Measurements from ENCODE around the gene MGME1.

MGME1 gene

DNA sequence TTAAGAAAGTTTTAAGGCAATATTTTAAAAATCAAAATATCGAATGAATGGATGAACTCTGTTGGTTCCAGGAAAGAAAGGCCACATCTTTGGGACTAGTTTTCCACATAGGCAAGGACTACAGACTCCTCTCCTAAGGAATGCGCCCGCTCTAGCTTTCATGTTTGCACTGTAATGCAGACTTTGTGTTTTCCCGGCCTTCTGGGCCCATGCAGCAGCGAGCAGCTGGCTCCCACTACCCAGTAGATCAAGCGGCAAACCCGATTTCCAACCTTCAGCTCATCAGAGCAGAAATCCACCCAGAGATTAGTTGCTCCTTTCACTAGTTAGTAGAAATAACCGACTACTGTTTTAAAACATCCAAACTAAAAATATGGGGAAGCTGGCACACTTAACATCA lies 61.2 kb downstream of the MGME1 start:
- DNase-seq = no peak

DNA sequence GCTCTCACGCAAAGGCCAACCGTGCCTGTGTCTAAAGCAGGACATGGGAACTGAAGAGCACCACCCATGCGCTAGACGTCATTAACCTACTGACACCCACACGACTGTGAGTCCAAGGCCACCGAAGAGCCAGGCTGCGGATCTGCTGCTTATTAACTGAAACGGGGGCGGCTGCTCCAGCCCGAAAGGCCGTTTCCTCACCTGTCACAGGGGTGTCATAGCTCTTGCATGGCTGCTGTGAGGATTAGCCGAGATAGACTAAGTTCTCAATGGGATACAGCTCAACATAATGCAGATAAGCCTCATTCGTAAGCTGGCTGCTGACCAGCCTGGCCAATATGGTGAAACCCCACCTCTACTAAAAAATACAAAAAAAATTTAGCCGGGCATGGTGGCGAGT lies 62.2 kb downstream of the MGME1 start:
- DNase-seq = no peak

DNA sequence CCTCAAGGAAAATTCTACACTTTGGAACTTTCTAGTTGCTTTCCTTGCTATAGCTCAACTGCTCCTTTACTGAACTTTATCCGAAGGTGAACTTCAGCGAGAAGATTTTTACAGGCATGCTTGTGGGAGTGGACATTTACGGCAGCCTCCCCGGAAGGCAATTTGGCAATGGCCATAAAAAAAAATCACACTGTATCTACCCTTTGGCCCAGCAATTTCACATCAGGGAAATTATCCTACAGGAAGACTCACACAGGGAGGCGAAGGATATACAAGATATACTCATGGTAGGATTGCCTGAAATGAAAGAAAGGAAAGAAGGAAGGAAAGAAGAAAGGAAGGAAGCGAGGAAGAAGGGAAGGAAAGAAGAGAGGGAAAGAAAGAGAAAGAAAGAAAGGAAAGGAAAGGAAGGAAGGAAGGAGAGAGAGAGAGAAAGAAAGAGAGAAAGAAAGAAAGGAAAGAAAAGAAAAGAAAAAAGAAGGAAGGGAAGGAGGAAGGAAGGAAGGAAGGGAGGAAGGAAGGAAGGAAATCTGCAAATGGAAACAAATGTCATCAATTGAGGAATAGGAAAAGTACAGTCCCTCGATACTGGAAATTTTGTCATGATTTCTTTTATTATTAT lies 63.2 kb downstream of the MGME1 start:
- DNase-seq = no peak

DNA sequence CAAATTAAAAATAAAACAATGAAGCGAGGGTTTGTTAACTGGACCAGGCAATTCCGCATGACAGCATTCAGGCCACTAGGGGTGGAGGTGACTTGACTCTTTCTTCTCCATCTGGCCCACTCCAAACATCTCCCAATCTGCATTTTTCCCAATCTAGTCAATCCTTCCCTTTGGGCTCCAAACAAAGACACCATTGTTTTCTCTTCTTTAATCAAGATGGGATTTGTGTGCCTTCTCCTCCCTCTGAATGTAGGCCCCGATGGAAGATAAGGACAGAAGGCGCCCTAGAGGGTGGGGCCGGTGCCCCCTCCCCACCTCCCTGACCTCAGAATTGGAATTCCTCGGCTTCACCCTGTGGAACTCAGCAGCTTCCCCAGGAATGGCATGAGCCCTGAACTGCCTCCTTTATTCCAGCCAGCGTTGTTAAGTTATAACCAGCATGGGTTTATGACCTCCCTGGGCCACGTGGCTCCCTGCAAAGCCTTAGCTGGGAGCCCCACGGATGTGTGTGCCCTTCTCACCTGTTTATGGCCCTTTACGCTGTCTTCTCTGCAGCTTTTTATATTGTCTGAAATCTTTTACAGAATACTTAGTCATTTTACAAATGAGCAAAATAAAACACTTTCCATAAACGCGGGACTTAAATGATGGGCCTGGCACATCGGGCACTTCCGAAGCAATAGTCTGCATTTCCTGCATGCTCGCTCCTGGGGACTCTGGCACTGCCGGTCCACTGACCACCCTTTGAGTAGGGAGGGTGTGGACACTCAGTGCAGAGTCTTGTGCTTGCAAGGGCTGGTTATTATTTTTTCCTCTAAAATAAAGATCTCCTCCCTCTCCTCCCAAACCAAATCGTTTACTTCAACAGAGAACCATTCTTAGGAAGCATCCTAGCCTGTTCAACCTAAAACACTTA lies 64.4 kb downstream of the MGME1 start:
- DNase-seq = no peak

DNA sequence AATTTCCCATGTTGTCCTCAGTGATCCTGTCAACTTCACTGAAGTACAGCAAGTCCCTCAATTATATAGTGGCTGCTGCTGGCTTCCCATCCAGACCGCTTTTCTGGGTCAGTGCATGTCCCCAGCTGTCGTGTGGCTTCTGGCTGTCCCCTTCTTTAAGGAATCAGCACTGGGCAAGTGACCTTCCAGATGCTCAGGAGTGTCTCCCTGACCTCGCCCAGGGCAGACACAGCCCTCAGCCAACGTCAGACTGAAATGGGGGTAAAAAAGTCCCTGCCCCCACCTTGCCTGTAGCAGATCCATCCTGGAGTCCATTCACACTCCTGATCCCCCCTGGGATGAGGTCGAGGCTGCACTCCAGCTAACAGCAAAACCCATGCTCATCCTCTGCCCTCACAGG lies 65.2 kb downstream of the MGME1 start:
- DNase-seq = no peak

DNA sequence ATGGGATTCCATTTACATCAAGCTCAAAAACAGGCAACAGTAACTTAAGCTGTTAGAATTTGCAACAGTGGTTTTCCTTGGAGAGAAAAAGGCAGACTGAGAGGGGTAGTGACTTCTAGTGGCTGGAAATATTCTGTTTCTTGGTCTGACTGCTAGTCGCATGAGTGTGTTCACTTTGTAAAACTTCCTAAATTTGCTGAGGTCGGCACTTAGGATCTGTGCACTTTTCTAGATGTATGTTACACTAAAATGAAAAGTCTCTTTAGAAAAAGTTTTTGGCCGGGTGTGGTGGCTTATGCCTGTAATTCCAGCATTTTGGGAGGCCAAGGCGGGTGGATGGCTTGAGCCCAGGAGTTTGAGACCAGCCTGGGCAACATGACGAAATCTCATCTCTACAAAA lies 70.2 kb downstream of the MGME1 start:
- DNase-seq = no peak
